Measurements from ENCODE around the gene EXD3.
A peak's percentile ranks its signal among the peaks of the same experiment; 100 is the strongest.

Gene EXD3

GRCh38 chr9:137313326-137313936 lies 109.5 kb downstream of the EXD3 start:
- DNase-seq, result no peak

- no peak for DNase-seq
Measured at GRCh38 chr9:137312852-137313325, 110.1 kb downstream of the EXD3 start.

GRCh38 chr9:137311986-137312851 lies 110.7 kb downstream of the EXD3 start:
- no peak for DNase-seq

GRCh38 chr9:137311171-137311985 lies 111.6 kb downstream of the EXD3 start:
- peak; percentile 35 to 42 for DNase-seq

- DNase-seq, result no peak
Measured at GRCh38 chr9:137310189-137311052, 112.5 kb downstream of the EXD3 start.

- DNase-seq, result no peak
Measured at GRCh38 chr9:137309368-137310188, 113.4 kb downstream of the EXD3 start.

GRCh38 chr9:137308057-137308619 lies 114.8 kb downstream of the EXD3 start:
- DNase-seq, result no peak

- no peak for DNase-seq
Measured at GRCh38 chr9:137307255-137308056, 115.5 kb downstream of the EXD3 start.

GRCh38 chr9:137306850-137307254 lies 116.1 kb downstream of the EXD3 start:
- DNase-seq, result no peak

GRCh38 chr9:137306066-137306849 lies 116.7 kb downstream of the EXD3 start:
- DNase-seq, result no peak

- DNase-seq, result no peak
Measured at GRCh38 chr9:137305798-137306065, 117.2 kb downstream of the EXD3 start.

- DNase-seq, result peak; percentile 38 to 57
Measured at GRCh38 chr9:137305060-137305797, 117.7 kb downstream of the EXD3 start.

GRCh38 chr9:137304383-137305059 lies 118.4 kb downstream of the EXD3 start:
- DNase-seq, result no peak

- DNase-seq, result no peak
Measured at GRCh38 chr9:137303893-137304382, 119.0 kb downstream of the EXD3 start.

GRCh38 chr9:137303151-137303892 lies 119.6 kb downstream of the EXD3 start:
- no peak for DNase-seq

- no peak for DNase-seq
Measured at GRCh38 chr9:137302449-137303150, 120.4 kb downstream of the EXD3 start.

- DNase-seq, result peak; percentile 92 to 97
Measured at GRCh38 chr9:137302118-137302448, 120.9 kb downstream of the EXD3 start, which contains the start of gene NRARP. NRARP (minus strand) TSS chr9:137302271; CDS start chr9:137301928, 343 bp downstream.

All from stimulated activated CD4-positive, alpha-beta T cell treated with anti-CD3 and anti-CD28 coated beads, Interleukin-4, amount 100 ng/mL, for 4 hours (primary cell).